BJ (cell line): ENCODE measurements around the gene PDE1C. TPM values are rescaled to one million over a fixed set of nuclear protein-coding genes. Genes with fewer than 3 reads are reported as not detected.

ENCODE experiments used
- CTCF ChIA-PET: fragments of 350-600 bp; formaldehyde crosslinking; extraction: SDS; loops from one replicate; lab custom pipeline; 2021; ENCODE audit warnings: antibody characterized with exemption, inconsistent platforms; lab: Yijun Ruan, JAX
- POLR2A ChIA-PET: fragments of 300-600 bp; sonication (Branson Sonifier 250); formaldehyde crosslinking; extraction: SDS; loops from one replicate; lab custom pipeline; 2021; ENCODE audit warnings: antibody characterized with exemption; lab: Charles Lee
- DNase-seq: peaks from one replicate; pipeline ENCODE4 v3.0.0-alpha.2; 2011; ENCODE audit warnings: low read depth
- H3K27me3 ChIP-seq: 2 replicates; pipeline ENCODE4 v1.6.0; 2011; ENCODE audit warnings: low read length; ENCODE audit not compliant: control insufficient read depth, insufficient read depth
- H3K36me3 ChIP-seq: 2 replicates; pipeline ENCODE4 v1.5.1; 2011; ENCODE audit warnings: low read length; ENCODE audit not compliant: control insufficient read depth, insufficient read depth
- H3K4me3 ChIP-seq: 2 replicates; pipeline ENCODE4 v1.5.1; 2011; ENCODE audit warnings: low read depth, mild to moderate bottlenecking, control low read depth, low read length
- CTCF ChIP-seq: IDR thresholded peaks from 2 replicates; pipeline ENCODE4 v1.5.1; 2011; ENCODE audit warnings: low read depth, mild to moderate bottlenecking, control low read depth, inconsistent platforms, low read length, moderate library complexity; ENCODE audit not compliant: insufficient read depth
- polyA plus RNA-seq: library from polyadenylated mRNA; depleted of rRNA; stranded (reverse); fragments of >200 nt; gene quantifications from 2 replicates; pipeline ENCODE4 v1.2.3, GENCODE V29; 2011

PDE1C gene
- polyA plus RNA-seq, 1 experiment: 19.6 TPM

DNA sequence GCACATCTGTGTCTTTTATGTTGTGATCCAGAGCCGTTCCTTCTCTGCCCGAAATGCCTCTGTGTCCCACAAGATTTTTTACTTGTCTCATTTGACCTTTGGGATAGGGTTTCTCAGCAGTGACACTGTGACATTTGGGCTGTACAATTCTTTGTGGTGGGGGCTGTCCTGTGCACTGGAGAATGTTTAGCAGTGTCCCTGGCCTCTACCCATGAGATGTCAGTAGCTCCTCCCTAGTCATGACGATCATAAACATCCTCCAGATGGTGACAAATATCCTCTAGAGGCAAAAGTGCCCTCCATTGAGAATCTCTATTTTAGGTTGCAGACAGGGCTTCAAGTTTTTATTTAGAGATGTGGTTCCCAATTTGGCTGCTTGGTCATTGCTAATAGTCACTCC, 291.9 kb downstream of the PDE1C start:
- no peaks in the 10 kb centered on the region for H3K27me3 ChIP-seq
- TF ChIP-seq CTCF: no peak
- ChIA-PET CTCF (no interaction called here), POLR2A (no interaction called here)
- no peak overlapping the region for H3K4me3 ChIP-seq
- no peak for DNase-seq
- no peaks in the 10 kb centered on the region for H3K36me3 ChIP-seq

DNA sequence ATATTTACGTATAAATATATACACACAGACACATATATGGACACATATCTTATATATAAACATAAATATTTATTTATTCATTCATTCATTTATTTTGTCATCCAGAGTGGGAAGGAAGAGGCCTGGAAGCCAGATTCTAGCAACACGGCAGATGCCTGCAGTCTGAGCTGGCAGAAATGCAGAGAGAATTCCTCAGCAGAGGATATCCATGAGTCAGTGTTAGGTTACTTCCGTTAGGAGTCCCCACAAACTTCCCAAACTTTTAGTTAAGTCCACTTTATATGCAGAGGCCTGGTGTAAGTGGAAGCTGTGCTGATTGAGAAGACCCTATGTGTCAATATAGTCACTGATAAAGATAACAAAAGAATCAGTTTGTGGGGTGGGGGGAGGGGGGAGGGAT, 293.6 kb downstream of the PDE1C start:
- peak; percentile 14; the same call in 1 of the 2 replicates for TF ChIP-seq CTCF
- POLR2A ChIA-PET: no interaction called here
- peak; percentile 57 for DNase-seq
- no peaks in the 10 kb centered on the region for H3K27me3 ChIP-seq
- no peaks in the 10 kb centered on the region; the same call in 1 of the 2 replicates for H3K36me3 ChIP-seq
- no peak overlapping the region for H3K4me3 ChIP-seq
- CTCF ChIA-PET: interaction anchor here (0.5 to 1.0 kb wide), 2 partner anchors 15 to 141 kb away, joined by 3 to 5 read pairs; no protein-coding TSS in a partner anchor

DNA sequence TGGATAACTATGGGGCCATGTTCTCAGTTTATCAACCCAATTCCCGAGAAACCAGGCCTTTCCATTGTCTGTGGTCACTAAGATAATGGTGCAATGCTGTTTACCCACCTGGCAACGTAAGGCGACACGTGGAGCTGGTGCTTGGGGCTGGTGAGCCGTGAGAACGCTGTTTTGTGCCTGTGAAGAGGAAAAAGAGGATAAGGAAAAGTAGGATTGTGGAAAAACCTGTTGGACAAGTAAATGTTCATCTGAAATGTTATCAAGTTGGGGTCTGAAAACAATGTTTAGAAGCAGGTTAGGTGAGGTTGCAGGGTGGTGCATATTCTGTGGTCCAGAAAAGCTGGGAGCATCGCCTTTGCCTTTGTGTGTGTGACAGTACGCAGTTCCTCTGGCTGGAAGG, 294.7 kb downstream of the PDE1C start:
- no peaks in the 10 kb centered on the region; the same call in 1 of the 2 replicates for H3K36me3 ChIP-seq
- H3K4me3 ChIP-seq: no peak overlapping the region
- ChIA-PET CTCF (no interaction called here), POLR2A (no interaction called here)
- no peak for DNase-seq
- TF ChIP-seq CTCF: no peak
- no peaks in the 10 kb centered on the region for H3K27me3 ChIP-seq

- no peak for DNase-seq
- Histone ChIP-seq H3K4me3 (no peak overlapping the region), H3K27me3 (no peaks in the 10 kb centered on the region), H3K36me3 (no peaks in the 10 kb centered on the region; the same call in 1 of the 2 replicates)
- ChIA-PET CTCF (interaction anchor here (0.6 to 1.6 kb wide), 6 partner anchors 9 to 431 kb away, joined by 3 to 9 read pairs (median 3); no protein-coding TSS in a partner anchor), POLR2A (interaction anchor here (0.6 kb wide), 1 partner anchor 651 kb away, joined by 5 read pairs; no protein-coding TSS in a partner anchor)
- no peak for TF ChIP-seq CTCF
Observed at GRCh38 chr7:31772211-31772610, 298.0 kb downstream of the PDE1C start.

GRCh38 chr7:31767686-31768358, 302.4 kb downstream of the PDE1C start:
- Histone ChIP-seq H3K27me3 (no peaks in the 10 kb centered on the region), H3K36me3 (no peaks in the 10 kb centered on the region; the same call in 1 of the 2 replicates), H3K4me3 (no peak overlapping the region)
- DNase-seq: no peak
- ChIA-PET CTCF (interaction anchor here (1.7 kb wide), 1 partner anchor 14 kb away, joined by 3 read pairs; no protein-coding TSS in a partner anchor), POLR2A (no interaction called here)
- TF ChIP-seq CTCF: no peak
